HG03565 (cell line): ENCODE data around the gene MACO1.
"Not testable (repeated sequence)": the region's sequence is repeated elsewhere in the genome, so short reads cannot be mapped to it uniquely, and the experiment has no call there.

Experiments
- ATAC-seq: cut with Tn5 transposase; IDR thresholded peaks from one replicate; pipeline ENCODE4 v1.9.1; 2021; ENCODE audit warnings: mild to moderate bottlenecking, moderate library complexity; ENCODE audit not compliant: unreplicated experiment

MACO1 gene

GRCh38 chr1:25450891-25451290 lies 20.2 kb downstream of the MACO1 start:
- ATAC-seq = no peak

- ATAC-seq = no peak
Measured at GRCh38 chr1:25451908-25452307, 21.2 kb downstream of the MACO1 start.

- no peak for ATAC-seq
Measured at GRCh38 chr1:25456502-25456901, 25.8 kb downstream of the MACO1 start.

GRCh38 chr1:25458541-25459298 lies 28.0 kb downstream of the MACO1 start:
- no peak for ATAC-seq

- no peak for ATAC-seq
Measured at GRCh38 chr1:25460020-25460419, 29.3 kb downstream of the MACO1 start.

GRCh38 chr1:25460816-25461215 lies 30.1 kb downstream of the MACO1 start:
- not testable (repeated sequence) for ATAC-seq

- no peak for ATAC-seq
Measured at GRCh38 chr1:25461849-25462248, 31.2 kb downstream of the MACO1 start.

- no peak for ATAC-seq
Measured at GRCh38 chr1:25462732-25463131, 32.0 kb downstream of the MACO1 start.

- no peak for ATAC-seq
Measured at GRCh38 chr1:25467193-25467592, 36.5 kb downstream of the MACO1 start.

- ATAC-seq = no peak
Measured at GRCh38 chr1:25467616-25468015, 36.9 kb downstream of the MACO1 start.

- ATAC-seq = no peak
Measured at GRCh38 chr1:25468033-25468432, 37.3 kb downstream of the MACO1 start.

- no peak for ATAC-seq
Measured at GRCh38 chr1:25469177-25469576, 38.5 kb downstream of the MACO1 start.

- ATAC-seq = no peak
Measured at GRCh38 chr1:25472471-25472870, 41.8 kb downstream of the MACO1 start.

GRCh38 chr1:25473653-25474225 lies 43.0 kb downstream of the MACO1 start:
- ATAC-seq = no peak

- no peak for ATAC-seq
Measured at GRCh38 chr1:25474439-25475047, 43.8 kb downstream of the MACO1 start.

GRCh38 chr1:25476186-25477097 lies 45.7 kb downstream of the MACO1 start:
- no peak for ATAC-seq

- ATAC-seq = no peak
Measured at GRCh38 chr1:25477448-25478034, 46.8 kb downstream of the MACO1 start.

GRCh38 chr1:25478633-25479032 lies 47.9 kb downstream of the MACO1 start:
- no peak for ATAC-seq

GRCh38 chr1:25481625-25482024 lies 50.9 kb downstream of the MACO1 start:
- no peak for ATAC-seq

- ATAC-seq = no peak
Measured at GRCh38 chr1:25482211-25482610, 51.5 kb downstream of the MACO1 start.

GRCh38 chr1:25484096-25484495 lies 53.4 kb downstream of the MACO1 start:
- no peak for ATAC-seq
